ENCODE measurements around the gene MOSMO. TPM values are rescaled to one million over a fixed set of nuclear protein-coding genes. Genes with fewer than 3 reads are reported as not detected.
"Not testable (repeated sequence)": the region's sequence is repeated elsewhere in the genome, so short reads cannot be mapped to it uniquely, and the experiment has no call there.

The MOSMO gene
- total and polyA plus RNA-seq, 12 donors = 11.7 to 49.0 (median 20.5) TPM

DNA sequence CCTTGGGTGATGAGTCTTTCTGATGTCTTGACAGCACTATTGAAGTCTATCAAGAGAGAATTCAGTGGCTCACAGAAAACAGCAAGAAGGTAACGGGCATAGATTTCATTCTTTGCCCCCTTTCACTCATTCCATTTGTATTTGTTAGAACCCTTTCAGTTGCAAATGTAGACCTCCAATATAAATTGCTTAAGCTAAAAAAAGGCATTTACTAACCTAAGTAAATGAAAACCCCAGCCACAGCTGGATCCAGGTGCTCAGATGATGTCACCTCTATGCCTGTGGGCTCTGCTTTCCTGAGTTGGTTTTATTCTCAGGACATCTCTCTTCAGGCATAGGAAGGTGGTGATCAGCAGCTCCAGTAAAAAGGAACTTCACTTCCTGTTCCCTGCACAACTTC is 95.5 kb downstream of the MOSMO start:
- WGBS, 4 donors = 88 to 100% (median 93%) methylated on average over 1 of the region's 1 CpG
- no peak for DNase-seq
- Histone ChIP-seq H3K4me3 (no peak overlapping the region), H3K27me3 (no peaks in the 10 kb centered on the region), H3K36me3 (replicated peaks in 1 of 2) (no peaks in the 10 kb centered on the region), H3K27ac (no peak overlapping the region), H3K9me3 (replicated peaks in 1 of 3) (no peaks in the 10 kb centered on the region), H3K4me1 (replicated peaks in 1 of 2) (no peaks in the 10 kb centered on the region)
- TF ChIP-seq, protein P1, sequence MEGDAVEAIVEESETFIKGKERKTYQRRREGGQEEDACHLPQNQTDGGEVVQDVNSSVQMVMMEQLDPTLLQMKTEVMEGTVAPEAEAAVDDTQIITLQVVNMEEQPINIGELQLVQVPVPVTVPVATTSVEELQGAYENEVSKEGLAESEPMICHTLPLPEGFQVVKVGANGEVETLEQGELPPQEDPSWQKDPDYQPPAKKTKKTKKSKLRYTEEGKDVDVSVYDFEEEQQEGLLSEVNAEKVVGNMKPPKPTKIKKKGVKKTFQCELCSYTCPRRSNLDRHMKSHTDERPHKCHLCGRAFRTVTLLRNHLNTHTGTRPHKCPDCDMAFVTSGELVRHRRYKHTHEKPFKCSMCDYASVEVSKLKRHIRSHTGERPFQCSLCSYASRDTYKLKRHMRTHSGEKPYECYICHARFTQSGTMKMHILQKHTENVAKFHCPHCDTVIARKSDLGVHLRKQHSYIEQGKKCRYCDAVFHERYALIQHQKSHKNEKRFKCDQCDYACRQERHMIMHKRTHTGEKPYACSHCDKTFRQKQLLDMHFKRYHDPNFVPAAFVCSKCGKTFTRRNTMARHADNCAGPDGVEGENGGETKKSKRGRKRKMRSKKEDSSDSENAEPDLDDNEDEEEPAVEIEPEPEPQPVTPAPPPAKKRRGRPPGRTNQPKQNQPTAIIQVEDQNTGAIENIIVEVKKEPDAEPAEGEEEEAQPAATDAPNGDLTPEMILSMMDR (IDR thresholded peaks at IDR 0.05) = no peak
- no peak for TF ChIP-seq POLR2A (IDR thresholded peaks at IDR 0.05)
- intact Hi-C loops (cut with DNase I) = no loop called here

DNA sequence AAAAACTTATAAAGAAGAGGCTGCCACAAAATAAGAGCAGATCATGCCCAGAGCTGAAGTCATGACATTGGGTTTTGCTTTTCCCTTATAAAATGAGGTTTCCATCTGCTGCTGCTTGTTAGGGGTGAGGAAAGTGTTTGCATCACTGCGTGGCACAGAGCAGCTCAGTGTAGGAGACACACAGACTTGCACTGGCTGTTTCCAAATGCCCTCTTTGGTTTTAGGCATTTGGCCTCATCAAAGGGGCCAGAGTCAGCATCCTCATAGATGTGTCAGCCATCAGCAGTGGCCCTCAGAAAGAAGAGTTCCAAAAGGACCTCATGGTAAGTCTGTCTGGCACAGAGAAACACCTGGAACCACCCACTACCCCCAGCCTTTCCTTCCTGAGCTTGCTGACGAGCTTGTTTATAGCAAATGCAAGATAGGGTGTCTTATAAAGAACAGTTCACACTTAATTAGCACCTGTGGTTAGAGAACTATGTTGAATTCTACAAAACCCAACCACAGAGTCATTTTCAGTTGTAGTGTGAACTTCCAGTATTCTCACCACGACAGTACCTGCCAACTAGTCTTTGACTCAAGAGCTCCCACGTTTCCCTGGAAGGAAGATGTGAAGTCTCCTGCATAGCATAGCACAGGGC is 101.5 kb downstream of the MOSMO start:
- no peaks in the 10 kb centered on the region for H3K4me1 ChIP-seq (replicated peaks in 1 of 2)
- H3K27me3 ChIP-seq = no peaks in the 10 kb centered on the region
- TF ChIP-seq POLR2A (IDR thresholded peaks at IDR 0.05) = no peak
- TF ChIP-seq, protein P1 (IDR thresholded peaks at IDR 0.05) = no peak
- no peaks in the 10 kb centered on the region for H3K36me3 ChIP-seq (replicated peaks in 1 of 2)
- intact Hi-C loops (cut with DNase I) = no loop called here
- H3K4me3 ChIP-seq = no peak overlapping the region
- no peaks in the 10 kb centered on the region for H3K9me3 ChIP-seq (replicated peaks in 1 of 3)
- no peak for DNase-seq
- 50 to 57% (median 53%) methylated on average over 4 of the region's 4 CpGs for WGBS, 4 donors
- H3K27ac ChIP-seq = no peak overlapping the region

DNA sequence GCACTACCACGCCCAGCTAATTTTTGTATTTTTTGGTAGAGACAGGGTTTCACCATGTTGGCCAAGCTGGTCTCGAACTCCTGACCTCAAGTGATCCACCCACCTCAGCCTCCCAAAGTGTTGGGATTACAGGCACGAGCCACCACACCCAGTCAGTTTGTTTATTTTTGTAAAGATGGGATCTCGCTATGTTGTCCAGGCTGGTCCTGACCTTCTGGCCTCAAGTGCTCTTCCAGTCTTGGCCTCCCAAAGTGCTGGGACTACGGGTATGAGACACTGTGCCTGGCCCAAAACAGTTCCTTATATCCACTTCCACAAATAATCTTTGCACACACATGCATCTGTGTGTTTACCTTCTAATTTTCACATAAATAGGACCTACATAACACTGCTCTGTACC is 103.7 kb downstream of the MOSMO start:
- intact Hi-C loops (cut with DNase I); H3K36me3 ChIP-seq (replicated peaks in 1 of 2): not testable (repeated sequence)

DNA sequence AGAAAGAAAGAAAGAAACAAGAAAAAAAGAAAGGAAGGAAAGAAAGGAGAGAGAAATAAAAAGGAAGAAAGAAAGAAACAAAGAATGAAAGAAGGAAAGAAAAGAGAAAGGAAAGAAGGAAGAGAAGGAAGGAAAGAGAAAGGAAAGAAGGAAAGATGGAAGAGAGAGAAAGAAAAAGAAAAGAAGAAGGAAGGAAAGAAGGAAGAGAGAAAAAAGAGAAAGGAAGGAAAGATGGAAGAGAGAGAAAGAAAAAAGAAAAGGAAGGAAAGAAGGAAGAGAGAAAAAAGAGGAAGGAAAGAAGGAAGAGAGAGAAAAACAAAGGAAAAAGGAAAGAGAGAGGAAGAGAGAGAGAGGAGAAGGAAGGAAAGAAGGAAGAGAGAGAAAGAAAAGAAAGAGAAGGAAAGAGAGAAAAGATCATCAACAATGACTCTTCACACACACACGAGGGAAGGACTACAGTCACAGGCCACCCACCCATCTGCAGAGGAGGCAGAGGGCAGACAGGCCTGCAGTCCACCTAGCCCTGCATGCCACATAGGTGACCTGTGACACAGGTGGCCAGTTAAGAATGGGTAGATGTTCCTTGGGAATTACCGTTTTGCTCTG is 108.3 kb downstream of the MOSMO start:
- 64 to 84% (median 77%) methylated on average over 1 to 2 of the region's 2 CpGs for WGBS, 4 donors
- Histone ChIP-seq H3K27ac (no peak overlapping the region), H3K9me3 (replicated peaks in 1 of 3) (no peaks in the 10 kb centered on the region), H3K4me3 (no peak overlapping the region), H3K27me3 (no peaks in the 10 kb centered on the region), H3K4me1 (replicated peaks in 1 of 2) (no peaks in the 10 kb centered on the region), H3K36me3 (replicated peaks in 1 of 2) (no peaks in the 10 kb centered on the region)
- TF ChIP-seq, protein P1 (IDR thresholded peaks at IDR 0.05) = no peak
- TF ChIP-seq POLR2A (IDR thresholded peaks at IDR 0.05) = no peak
- no peak for DNase-seq
- intact Hi-C loops (cut with DNase I) = no loop called here

More for the DNA sequence above, 103.7 kb downstream of the MOSMO start:
- 76 to 84% (median 80%) methylated on average over 5 of the region's 5 CpGs for WGBS, 4 donors
- DNase-seq; H3K9me3 ChIP-seq (replicated peaks in 1 of 3); H3K27me3 ChIP-seq; H3K4me1 ChIP-seq (replicated peaks in 1 of 2); H3K27ac ChIP-seq; H3K4me3 ChIP-seq: not testable (repeated sequence)

DNA sequence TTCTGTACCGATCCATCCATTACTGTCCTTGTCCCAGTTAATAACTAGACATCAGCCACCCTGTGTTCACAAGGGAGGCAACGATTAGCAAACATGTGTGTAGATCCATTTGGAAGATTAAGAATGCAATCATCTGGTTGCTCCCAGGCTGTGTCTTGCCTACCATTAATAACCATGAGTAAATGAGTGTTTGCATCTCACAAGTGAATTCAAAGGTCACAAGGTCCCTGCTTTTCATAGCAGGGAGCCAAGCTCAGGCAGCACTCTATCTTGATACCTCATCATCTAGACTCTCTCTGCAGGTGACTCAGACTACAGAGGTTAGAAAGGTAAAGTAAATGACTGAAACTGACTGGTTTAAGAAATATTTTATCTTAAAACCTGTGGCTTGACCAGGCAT is 109.7 kb downstream of the MOSMO start:
- TF ChIP-seq, protein P1 (IDR thresholded peaks at IDR 0.05) = no peak
- TF ChIP-seq POLR2A (IDR thresholded peaks at IDR 0.05) = no peak
- DNase-seq = no peak
- intact Hi-C loops (cut with DNase I) = no loop called here

More for the DNA sequence above, 109.7 kb downstream of the MOSMO start:
- WGBS, 4 donors = 76 to 87% (median 79%) methylated on average over 2 of the region's 2 CpGs
- Histone ChIP-seq H3K4me1 (replicated peaks in 1 of 2) (no peaks in the 10 kb centered on the region), H3K36me3 (replicated peaks in 1 of 2) (no peaks in the 10 kb centered on the region), H3K27me3 (no peaks in the 10 kb centered on the region), H3K4me3 (no peak overlapping the region), H3K9me3 (replicated peaks in 1 of 3) (no peaks in the 10 kb centered on the region), H3K27ac (no peak overlapping the region)

Measured in adrenal gland (tissue), 12 donors.